Fibroblast of pulmonary artery (primary cell): Measurements from ENCODE around the gene TMCC3.

Source experiments
- DNase-seq: peaks from one replicate; pipeline ENCODE4 v3.0.0-alpha.2; 2010; ENCODE audit warnings: low read depth
- H3K4me3 ChIP-seq: replicated peaks from 2 replicates; pipeline ENCODE4 v1.5.1; 2011; ENCODE audit warnings: low read depth, mild to moderate bottlenecking, control low read depth, low read length, moderate library complexity
- TF ChIP-seq, protein P1 (sequence below): IDR thresholded peaks from 2 replicates; pipeline ENCODE4 v1.5.1; 2011; ENCODE audit warnings: mild to moderate bottlenecking, control low read depth, low read length, inconsistent platforms; ENCODE audit errors: missing control alignments

TMCC3 gene

GRCh38 chr12:94673496-94673895 is 23.1 kb upstream of the TMCC3 start:
- no peak for DNase-seq
- H3K4me3 ChIP-seq: no peak overlapping the region
- TF ChIP-seq, protein P1, sequence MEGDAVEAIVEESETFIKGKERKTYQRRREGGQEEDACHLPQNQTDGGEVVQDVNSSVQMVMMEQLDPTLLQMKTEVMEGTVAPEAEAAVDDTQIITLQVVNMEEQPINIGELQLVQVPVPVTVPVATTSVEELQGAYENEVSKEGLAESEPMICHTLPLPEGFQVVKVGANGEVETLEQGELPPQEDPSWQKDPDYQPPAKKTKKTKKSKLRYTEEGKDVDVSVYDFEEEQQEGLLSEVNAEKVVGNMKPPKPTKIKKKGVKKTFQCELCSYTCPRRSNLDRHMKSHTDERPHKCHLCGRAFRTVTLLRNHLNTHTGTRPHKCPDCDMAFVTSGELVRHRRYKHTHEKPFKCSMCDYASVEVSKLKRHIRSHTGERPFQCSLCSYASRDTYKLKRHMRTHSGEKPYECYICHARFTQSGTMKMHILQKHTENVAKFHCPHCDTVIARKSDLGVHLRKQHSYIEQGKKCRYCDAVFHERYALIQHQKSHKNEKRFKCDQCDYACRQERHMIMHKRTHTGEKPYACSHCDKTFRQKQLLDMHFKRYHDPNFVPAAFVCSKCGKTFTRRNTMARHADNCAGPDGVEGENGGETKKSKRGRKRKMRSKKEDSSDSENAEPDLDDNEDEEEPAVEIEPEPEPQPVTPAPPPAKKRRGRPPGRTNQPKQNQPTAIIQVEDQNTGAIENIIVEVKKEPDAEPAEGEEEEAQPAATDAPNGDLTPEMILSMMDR: no peak

- TF ChIP-seq, protein P1: no peak
- no peak overlapping the region for H3K4me3 ChIP-seq
- no peak for DNase-seq
Observed at GRCh38 chr12:94671917-94672316, 21.6 kb upstream of the TMCC3 start.

GRCh38 chr12:94670898-94671297 is 20.5 kb upstream of the TMCC3 start:
- DNase-seq: no peak
- no peak overlapping the region for H3K4me3 ChIP-seq
- TF ChIP-seq, protein P1: no peak

- TF ChIP-seq, protein P1: no peak
- H3K4me3 ChIP-seq: no peak overlapping the region
- DNase-seq: no peak
Observed at GRCh38 chr12:94670075-94670474, 19.7 kb upstream of the TMCC3 start.

DNA sequence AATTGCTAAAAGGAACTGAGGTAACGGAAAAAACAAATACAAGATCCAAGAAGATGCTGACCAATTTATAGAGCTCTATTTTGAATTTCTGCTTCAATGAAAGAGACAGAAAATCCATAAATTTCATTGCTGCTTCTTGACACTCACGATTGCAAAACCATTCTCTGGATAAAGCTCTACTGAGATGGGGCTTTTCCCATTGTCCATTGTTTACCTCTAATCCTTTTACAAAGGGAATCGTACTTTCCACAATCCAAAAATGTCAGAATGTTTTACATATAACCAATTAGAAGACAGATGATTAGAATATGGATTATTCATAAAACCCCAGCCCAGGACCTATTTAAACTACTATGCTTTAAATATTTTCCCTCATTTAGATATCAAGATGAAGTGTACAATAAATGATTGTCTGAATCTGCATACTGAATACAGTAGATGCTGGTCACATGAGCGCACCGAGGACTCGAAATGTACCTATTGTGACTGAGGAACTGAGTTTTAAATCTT is 16.7 kb upstream of the TMCC3 start:
- no peak for DNase-seq
- no peak overlapping the region for H3K4me3 ChIP-seq
- TF ChIP-seq, protein P1: no peak

GRCh38 chr12:94666158-94666557 is 15.8 kb upstream of the TMCC3 start:
- H3K4me3 ChIP-seq: no peak overlapping the region
- no peak for DNase-seq
- TF ChIP-seq, protein P1: no peak

GRCh38 chr12:94663702-94664101 is 13.3 kb upstream of the TMCC3 start:
- TF ChIP-seq, protein P1: no peak
- H3K4me3 ChIP-seq: no peak overlapping the region
- DNase-seq: no peak
